Heart right ventricle (tissue), 16 donors: ENCODE results near the gene CD2BP2. TPM values are rescaled to one million over a fixed set of nuclear protein-coding genes. Genes with fewer than 3 reads are reported as not detected.

Source experiments
- ATAC-seq, 8 donors: fragments of 200-7000 bp; cut with Tn5 transposase; one replicate each; pipeline ENCODE4 v1.9.1; 2020; ENCODE audit warnings: mild to moderate bottlenecking in 8 of 8, moderate library complexity in 8 of 8, moderate number of reproducible peaks in 1 of 8
- DNase-seq, 2 donors: peaks; one replicate each; pipeline ENCODE4 v3.0.0-alpha.2; 2020
- H3K27ac ChIP-seq, 10 donors: fragments of 200-600 bp; sonication (generic) in 2 of 10; one replicate each; pipeline versions ENCODE4 v1.5.0 to v1.8.0; 2020 to 2022; ENCODE audit warnings: mild to moderate bottlenecking in 3 of 10
- H3K27me3 ChIP-seq, 7 donors: fragments of 200-600 bp; one replicate each; pipeline ENCODE4 v1.8.0; 2021 to 2022; ENCODE audit warnings: mild to moderate bottlenecking in 2 of 7
- H3K36me3 ChIP-seq, 9 donors: fragments of 200-600 bp; sonication (generic) in 1 of 9; one replicate each; pipeline versions ENCODE4 v1.5.0 to v1.8.0; 2020 to 2022; ENCODE audit warnings: mild to moderate bottlenecking in 2 of 9
- H3K4me1 ChIP-seq, 9 donors: fragments of 200-600 bp; sonication (generic) in 1 of 9; one replicate each; pipeline versions ENCODE4 v1.5.0 to v1.8.0; 2020 to 2022; ENCODE audit warnings: mild to moderate bottlenecking in 4 of 9
- H3K4me3 ChIP-seq, 10 donors: fragments of 200-600 bp; sonication (generic) in 2 of 10; one replicate each; pipeline versions ENCODE4 v1.5.0 to v1.8.0; 2020 to 2022; ENCODE audit warnings: mild to moderate bottlenecking in 7 of 10, moderate library complexity in 2 of 10
- H3K9me3 ChIP-seq, 11 donors: fragments of 200-600 bp in 10 of 11; sonication (generic) in 2 of 11; one replicate each; pipeline versions ENCODE4 v1.5.0 to v1.8.0; 2013 to 2022; ENCODE audit warnings: mild to moderate bottlenecking in 2 of 11, control low read depth in 1 of 11, moderate library complexity in 1 of 11
- WGBS, 2 donors: extraction: QIAGEN DNeasy Blood & Tissue Kit; methylation state at CpG; one replicate each; pipeline ENCODE4 v1.1.7; 2013; ENCODE audit warnings: inconsistent platforms in 1 of 2; 5-methylcytosine and 5-hydroxymethylcytosine counted together
- intact Hi-C, 10 donors: fragments of 100-400 bp; cut with DNase I; formaldehyde crosslinking; loops; one replicate each; pipeline versions ENCODE4 v1.11.1 to v1.14.2; 2022
- polyA plus RNA-seq, 2 donors: library from polyadenylated mRNA; stranded (reverse); fragments of 200-250 nt; gene quantifications; one replicate each; pipeline ENCODE4 v1.2.3, GENCODE V29; 2013
- total RNA-seq, 10 donors: library from RNA; stranded (reverse); fragmentation: NEBNext Ultra II Directional in 3 of 10; extraction: Animal tissue kit (Norgen Biotek cat#: 25700) in 3 of 10; gene quantifications; one replicate each; pipeline versions ENCODE4 v1.2.1 to v1.2.4, GENCODE V29; 2021 to 2023
- TF ChIP-seq, protein P1 (sequence below), 9 donors: fragments of 200-600 bp; sonication (generic) in 2 of 9; IDR thresholded peaks; one replicate each; pipeline versions ENCODE4 v1.5.0 to v1.8.0; 2021 to 2022; ENCODE audit warnings: antibody characterized with exemption in 9 of 9, mild to moderate bottlenecking in 5 of 9, moderate library complexity in 1 of 9
- donor health status: Arrhythmogenic right ventricular cardiomyopathy.
- donor health status: ischemic (EF 13 %, LVEDD 7.1; RV severe dilation, severe dysfunction).
- donor health status: healthy with polysubstance abuse.
- donor health status: DM: no; HTN: yes; CAD: no.
- donor health status: DM: no; HTN: no; CAD: no.
- donor health status: ischemic (EF 25% LVEDD 6.9; RV normal size, moderate dysfunction).
- donor health status: ischemic (EF 25% LVEDD 5.7; RV mildly dilated, moderate dysfunction).
- donor health status: healthy.
- donor health status: DM: yes; HTN: yes; CAD: no.
- donor health status: Ischemic cardiomyopathy.
- donor health status: ischemic (EF 35%, LVEDD 5.7; RV mildly dilated, moderate dysfunction).
- donor health status: nonischemic (EF 11% LVEDD 7.7; RV severe dilation, severe dysfunction).
- donor health status: DM: yes; HTN: yes; CAD: no.
- donor health status: PGD.
- donor health status: ischemic (EF 29% LVEDD 5.4; RV normal size, mild dysfunction).
- donor health status: nonischemic (EF 23%, LVEDD 6.1; RV moderate dilation, normal function).

CD2BP2 gene
- total and polyA plus RNA-seq, 12 donors, result 19.9 to 48.8 (median 38.8) TPM

DNA sequence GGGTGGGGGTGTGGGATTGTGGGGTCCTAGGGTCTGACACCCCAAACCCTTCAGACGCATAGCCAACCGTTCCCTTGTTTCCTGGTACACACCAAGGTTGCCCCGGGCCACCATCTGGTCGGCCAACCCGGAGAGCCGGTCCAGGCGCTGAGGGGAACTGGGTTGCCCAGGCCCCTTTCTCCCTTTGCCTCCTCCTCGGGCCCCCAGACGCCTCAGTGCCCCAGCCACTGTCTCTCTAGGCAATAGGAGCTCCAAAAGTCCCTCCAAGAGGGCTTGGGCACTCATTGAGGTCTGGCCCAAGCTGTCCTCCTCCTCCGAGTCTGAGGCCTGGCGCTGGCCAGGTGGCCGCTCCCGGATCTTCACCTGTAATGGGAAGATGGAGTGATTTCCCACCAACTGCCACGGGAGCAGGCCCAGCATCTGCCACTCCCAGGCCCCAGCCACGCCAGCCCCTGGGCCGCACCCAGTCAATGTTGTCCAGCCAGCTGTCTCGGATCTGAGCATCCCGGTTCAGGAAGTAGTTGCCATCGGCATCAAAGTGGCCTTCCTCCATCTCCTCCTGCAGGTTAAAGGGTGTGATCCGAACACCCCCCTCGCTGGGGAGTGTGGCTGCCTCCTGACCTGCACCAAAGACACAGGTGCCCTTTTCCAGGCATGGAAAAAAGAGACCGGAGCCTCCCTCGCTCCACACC lies 1.5 kb downstream of the CD2BP2 start:
- H3K27me3 ChIP-seq, result no peaks in the 10 kb centered on the region
- ATAC-seq (no peak), DNase-seq (no peak)
- peak overlapping the region in 5 of 10 donors; percentile 74 to 99 (median 83) for H3K4me3 ChIP-seq
- H3K9me3 ChIP-seq, result no peaks in the 10 kb centered on the region
- WGBS, 2 donors, result 89 to 91% methylated on average over 23 of the region's 23 CpGs
- TF ChIP-seq, protein P1, sequence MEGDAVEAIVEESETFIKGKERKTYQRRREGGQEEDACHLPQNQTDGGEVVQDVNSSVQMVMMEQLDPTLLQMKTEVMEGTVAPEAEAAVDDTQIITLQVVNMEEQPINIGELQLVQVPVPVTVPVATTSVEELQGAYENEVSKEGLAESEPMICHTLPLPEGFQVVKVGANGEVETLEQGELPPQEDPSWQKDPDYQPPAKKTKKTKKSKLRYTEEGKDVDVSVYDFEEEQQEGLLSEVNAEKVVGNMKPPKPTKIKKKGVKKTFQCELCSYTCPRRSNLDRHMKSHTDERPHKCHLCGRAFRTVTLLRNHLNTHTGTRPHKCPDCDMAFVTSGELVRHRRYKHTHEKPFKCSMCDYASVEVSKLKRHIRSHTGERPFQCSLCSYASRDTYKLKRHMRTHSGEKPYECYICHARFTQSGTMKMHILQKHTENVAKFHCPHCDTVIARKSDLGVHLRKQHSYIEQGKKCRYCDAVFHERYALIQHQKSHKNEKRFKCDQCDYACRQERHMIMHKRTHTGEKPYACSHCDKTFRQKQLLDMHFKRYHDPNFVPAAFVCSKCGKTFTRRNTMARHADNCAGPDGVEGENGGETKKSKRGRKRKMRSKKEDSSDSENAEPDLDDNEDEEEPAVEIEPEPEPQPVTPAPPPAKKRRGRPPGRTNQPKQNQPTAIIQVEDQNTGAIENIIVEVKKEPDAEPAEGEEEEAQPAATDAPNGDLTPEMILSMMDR (IDR thresholded peaks at IDR 0.05), result no peak
- intact Hi-C loops, result loop anchor here in 2 of 10 donors (10.0 kb wide), 2 partner anchors 51 to 61 kb away; partner anchors contain the start of gene ZNF771 (in 1 of the 2)
- H3K36me3 ChIP-seq, result peaks cover 0 to 66% (median 36%) of the 10 kb centered on the region in 9 donors
- peaks cover 26 to 51% (median 40%) of the 10 kb centered on the region in 9 donors for H3K4me1 ChIP-seq
- H3K27ac ChIP-seq, result peak overlapping the region in 6 of 10 donors; percentile 19 to 99 (median 96)

DNA sequence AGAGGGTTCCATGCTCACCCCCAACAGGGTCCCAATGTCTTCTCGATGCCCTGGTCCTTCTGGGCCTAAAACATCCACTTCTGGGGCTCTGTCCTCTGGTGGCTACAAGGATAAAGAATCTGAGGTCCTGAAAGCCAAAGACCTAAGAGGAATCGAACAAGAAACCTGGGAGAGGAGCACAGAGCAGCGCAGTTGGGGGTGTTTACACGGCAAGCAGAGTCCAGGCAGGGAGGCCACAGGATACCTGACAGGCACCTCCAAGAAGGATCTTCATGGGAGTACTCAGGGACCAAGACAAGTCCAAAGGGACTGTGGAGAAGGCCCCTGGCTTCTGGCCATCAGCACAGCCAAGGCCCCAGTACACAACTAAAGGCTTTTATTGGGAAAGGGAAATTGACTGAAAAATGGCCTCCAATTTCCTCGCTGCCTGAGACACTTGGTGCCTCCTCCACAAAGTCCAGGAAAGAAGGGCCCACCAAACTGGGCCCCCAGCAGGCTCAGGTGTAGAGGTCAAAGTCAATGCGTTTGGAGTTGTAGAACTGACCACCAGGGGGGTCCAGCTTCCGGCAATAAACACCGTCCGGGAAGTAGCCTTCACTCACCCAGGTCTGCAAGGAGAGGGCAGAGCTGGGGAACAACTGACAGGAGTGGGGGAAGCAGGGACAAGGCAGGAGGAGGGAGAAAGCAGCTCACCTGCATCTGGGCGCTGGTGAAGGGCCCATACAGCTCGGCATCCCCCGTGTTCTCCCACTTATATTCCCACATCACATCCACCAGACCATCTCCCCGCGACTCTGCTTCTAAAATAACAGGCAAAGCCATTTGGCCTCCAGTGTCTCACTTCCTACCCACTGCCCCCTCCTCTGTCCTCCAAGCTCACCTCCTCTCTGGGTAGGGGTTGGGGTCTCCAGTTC lies 2.4 kb downstream of the CD2BP2 start:
- H3K4me3 ChIP-seq, result no peak overlapping the region
- H3K36me3 ChIP-seq, result peaks cover 0 to 58% (median 28%) of the 10 kb centered on the region in 9 donors
- intact Hi-C loops, result loop anchor here in 2 of 10 donors (10.0 kb wide), 2 partner anchors 52 to 62 kb away; partner anchors contain the start of gene ZNF771 (in 1 of the 2)
- peak overlapping the region in 9 of 10 donors; percentile 32 to 99 (median 58) for H3K27ac ChIP-seq
- DNase-seq (no peak), ATAC-seq (no peak)
- 81 to 82% methylated on average over 14 of the region's 14 CpGs for WGBS, 2 donors
- H3K4me1 ChIP-seq, result peaks cover 26 to 51% (median 40%) of the 10 kb centered on the region in 9 donors
- no peaks in the 10 kb centered on the region for H3K9me3 ChIP-seq
- H3K27me3 ChIP-seq, result no peaks in the 10 kb centered on the region
- TF ChIP-seq, protein P1 (IDR thresholded peaks at IDR 0.05), result peak in 4 of 9 donors; percentile 9 to 23 (median 14)

DNA sequence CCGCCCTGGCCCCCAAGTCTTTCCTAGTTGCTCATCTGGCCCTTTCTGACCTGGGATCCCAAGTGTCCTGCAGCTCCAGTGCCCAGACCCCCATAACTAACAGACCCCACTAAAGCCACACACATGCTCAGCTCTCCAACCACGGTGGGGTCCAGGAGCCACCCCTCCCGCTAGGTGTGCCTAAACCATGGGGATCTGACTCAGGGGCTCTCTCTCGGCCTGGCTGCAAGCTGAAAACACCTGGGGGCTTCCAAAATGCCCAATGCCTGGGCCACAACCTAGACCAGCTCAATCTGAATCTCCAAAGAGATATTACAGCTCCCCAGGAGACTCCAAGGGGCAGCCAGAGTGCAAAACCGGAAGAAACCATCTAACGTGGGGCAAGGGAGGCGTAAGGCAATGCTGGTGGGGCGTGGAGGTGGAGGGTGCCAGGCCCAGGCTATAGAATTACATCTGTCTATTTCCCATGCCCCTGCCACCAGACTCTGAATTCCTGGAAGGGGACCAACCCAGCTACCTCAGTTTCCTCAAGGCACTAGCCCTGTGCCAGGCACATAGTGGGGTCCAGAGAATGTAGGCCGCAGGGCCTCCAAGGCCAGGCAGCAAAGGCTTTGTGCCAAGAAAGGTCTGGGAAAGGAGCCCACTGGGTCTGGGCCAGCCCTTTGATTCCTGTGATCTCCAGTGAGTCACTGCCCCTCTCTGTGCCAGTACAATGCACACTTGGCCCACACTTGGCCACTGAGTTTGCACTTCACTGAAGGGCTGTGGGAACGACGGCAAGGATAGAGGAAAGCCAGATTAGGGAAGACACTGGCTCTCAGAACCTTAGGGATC lies 3.3 kb downstream of the CD2BP2 start:
- Histone ChIP-seq H3K27ac (peak overlapping the region in 9 of 10 donors; percentile 32 to 99 (median 58)), H3K27me3 (no peaks in the 10 kb centered on the region), H3K9me3 (no peaks in the 10 kb centered on the region), H3K4me1 (peaks cover 26 to 50% (median 40%) of the 10 kb centered on the region in 9 donors), H3K36me3 (peaks cover 0 to 49% (median 24%) of the 10 kb centered on the region in 9 donors), H3K4me3 (no peak overlapping the region)
- 62 to 65% methylated on average over 11 of the region's 11 CpGs for WGBS, 2 donors
- intact Hi-C loops, result loop anchor here in 2 of 10 donors (10.0 kb wide), 2 partner anchors 53 to 63 kb away; partner anchors contain the start of gene ZNF771 (in 1 of the 2)
- TF ChIP-seq, protein P1 (IDR thresholded peaks at IDR 0.05), result no peak
- ATAC-seq, result peak in 7 of 8 donors; percentile 10 to 77 (median 46)
- DNase-seq, result peak; percentile 80 to 81
